Glomerular visceral epithelial cell (primary cell): Measurements from ENCODE around the gene UBE2QL1.

Experiments used
- DNase-seq: peaks from one replicate; pipeline ENCODE4 v3.0.0-alpha.2; 2016; ENCODE audit errors: extremely low spot score

Gene UBE2QL1

DNA sequence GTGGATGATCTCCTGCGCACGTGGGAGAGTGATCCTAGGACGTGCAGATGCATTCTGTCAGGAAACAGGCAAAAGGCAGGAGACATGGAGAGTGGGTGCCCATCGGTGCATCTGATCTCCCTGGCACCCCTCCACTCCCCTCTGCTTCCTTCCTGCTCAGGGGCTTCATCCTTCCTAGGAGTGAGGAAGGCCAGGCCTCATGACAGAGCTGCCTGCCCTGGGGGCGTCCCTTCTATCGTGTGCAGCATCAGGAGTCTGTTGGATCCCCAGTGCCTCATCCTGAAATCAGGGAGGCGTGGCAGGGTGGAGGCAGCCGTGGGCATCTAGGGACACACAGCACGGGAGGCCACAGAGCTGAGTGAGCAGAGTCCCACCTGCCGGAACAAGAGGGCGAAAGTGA, 30.1 kb downstream of the UBE2QL1 start:
- DNase-seq = no peak

DNA sequence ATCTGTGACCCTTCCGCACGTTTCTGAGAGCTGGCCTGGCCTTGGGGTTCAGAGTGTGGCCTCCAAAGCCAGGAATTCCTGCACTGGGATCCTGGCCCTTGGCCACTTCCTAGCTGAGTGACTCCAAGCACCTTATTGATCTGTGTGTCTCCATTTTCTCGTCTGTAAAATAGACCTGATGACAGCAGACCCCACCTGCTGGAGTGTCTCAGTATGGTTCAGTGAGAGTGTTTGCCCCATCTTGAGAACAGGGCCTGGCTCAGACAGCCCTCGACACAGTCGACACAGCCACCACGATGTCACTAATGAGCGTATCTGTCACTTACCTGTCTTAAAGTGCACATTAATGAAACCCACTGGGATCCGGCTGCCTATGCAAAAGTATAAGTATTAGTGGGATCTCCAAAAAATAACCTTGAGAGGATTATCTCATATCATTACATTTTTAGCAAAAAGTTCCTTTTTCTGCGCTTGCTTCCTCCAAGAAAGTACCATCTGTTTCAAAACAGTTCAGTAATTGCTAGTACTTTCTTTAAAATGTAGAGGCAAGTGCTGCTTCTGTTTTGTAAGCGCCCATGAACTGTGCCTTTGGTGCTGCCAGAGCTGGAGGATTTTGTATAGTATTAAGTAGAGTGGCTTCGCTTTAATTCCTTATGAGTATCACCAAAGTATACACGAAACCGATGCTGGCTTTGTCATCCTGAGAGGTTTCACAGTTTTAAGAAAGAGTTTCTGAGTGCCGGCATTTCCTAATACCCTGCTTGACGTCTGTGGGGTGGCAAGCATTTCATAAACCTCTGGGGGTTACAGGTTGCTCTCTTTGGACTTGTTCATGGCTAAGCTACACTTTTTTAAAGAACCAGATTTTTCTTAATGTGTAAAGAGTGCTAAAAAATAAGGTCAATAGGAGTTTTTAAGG, 31.7 kb downstream of the UBE2QL1 start:
- DNase-seq = no peak

DNA sequence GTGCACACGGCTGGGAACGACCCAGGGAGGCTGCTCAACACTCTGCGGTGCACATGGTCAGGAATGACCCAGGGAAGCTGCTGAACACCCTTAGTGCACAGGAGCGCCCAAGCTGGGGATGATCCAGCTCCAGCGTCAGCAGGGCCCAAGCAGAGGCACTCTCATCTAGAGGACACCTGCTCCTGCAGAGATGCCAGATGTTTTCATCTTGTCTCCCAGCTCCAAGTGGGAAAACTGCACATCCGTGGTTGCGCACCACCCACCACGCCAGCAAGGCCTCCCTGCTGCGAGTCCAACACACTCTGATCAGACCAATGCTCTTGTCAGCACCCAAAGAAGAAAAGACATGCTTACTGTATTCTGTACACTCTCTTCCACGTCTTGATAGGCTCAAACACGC, 34.1 kb downstream of the UBE2QL1 start:
- DNase-seq = no peak

DNA sequence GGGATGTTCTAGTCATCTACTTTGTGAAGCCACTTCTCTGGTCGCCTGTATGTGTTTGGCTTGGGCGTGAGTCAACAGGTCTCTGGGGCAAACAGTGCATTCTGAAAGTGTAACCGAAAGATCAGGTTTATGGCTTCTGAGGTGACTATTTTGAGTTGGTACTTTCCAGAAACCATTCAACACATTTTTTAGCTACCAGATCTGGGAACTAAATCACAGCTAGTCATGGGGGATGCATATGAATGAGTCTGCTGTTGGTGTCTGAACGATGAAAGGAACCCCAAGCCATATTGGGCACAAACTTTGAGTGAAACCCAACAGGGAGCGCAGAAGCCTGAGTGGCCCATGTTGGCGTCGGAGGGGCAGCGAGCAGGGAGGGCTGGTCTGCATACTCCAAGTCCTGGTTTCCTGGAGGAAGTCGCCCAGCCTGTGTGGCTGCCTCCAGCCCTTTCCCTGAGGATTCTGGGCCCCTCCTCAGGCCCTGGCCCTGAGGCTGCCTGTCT, 35.3 kb downstream of the UBE2QL1 start:
- DNase-seq = no peak

DNA sequence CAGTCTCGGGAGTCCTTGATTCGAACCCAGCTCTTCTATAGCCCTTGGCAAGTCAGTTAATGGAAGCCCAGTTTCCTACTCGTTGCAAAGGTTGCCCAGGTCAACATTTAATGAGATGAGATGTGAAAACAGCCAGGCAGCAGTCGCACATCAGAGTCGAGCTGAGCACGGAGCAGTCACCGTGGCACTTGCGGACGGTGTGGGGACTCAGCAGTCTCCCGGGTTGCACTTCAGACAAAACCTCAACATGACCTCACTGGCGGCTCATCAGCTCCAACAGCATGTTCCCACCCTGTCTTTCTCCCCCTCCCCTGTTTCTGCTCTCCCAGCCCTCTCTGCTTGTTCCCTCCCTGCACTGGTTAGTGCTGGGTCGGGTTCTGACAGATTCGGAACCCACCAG, 35.8 kb downstream of the UBE2QL1 start:
- no peak for DNase-seq

DNA sequence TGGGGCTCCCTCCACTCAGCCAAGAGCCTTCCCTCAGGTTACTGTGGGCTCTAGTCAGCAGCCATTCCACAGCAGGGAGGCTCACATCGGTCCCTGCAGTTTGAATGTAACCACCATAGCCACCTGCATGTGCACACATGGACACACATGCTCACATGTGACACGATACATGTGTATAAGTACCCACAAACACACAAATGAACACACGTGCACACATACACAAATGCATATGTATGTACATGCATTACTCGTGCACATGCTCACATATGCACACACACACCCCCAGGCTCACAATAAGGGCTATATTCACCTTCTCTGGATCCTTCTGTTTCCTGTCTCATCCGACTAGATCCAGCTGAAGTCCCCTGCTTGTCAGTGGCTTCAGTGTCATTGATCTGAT, 36.2 kb downstream of the UBE2QL1 start:
- no peak for DNase-seq

DNA sequence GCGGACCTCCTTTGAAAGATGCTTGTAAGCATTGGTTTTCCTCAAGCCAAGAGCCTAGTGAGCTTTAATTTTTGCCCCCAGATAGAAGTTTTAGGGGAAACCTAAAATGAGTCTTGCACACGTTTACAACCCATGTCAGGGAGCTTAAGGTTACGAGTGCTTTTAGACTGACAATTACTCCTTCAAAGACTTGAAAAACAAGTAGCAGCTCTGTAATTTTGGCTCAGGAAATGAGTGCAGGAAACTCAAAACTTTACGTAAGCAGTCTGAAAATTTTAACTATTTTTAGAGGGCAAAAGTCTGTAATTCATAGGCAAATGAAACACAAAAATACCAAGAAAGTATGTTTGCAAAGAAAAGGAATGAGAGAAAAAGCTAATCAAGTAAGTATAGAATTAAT, 36.8 kb downstream of the UBE2QL1 start:
- DNase-seq = no peak

DNA sequence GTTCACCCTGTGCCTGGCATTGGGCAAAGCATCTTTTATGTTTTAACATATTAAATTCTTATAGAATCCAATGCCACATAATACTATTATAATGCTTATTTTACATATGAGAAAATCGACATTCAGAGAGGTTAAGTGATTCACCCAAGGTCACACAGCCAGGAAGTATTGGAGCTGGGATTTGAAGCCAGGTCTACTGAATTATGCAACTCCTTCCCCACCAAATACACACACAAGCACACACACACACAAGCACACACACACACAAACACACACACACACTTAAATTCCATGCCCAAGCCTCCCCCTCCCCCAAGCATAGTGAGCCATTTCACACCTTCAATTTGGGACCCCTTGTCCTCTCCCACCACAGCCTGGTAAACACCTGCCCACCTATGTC, 37.4 kb downstream of the UBE2QL1 start:
- no peak for DNase-seq

DNA sequence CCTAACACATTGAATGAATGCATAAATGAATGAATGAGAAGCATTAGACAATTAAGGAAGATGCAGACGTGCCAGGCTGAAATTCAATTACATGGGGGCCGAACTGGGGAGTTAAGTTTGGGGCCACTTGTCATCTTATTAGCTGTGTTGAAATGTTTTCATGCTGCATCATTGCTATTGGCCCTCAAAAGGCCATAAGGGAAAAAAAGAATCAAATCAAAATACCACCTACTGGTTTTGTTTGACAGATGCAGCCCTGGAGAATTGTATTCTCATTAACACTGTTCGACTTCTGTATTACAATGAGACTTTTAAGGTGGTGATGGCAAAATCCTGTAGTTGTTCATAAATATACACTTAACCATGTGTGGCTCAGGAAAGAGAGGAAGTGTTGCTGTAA, 38.4 kb downstream of the UBE2QL1 start:
- DNase-seq = no peak

DNA sequence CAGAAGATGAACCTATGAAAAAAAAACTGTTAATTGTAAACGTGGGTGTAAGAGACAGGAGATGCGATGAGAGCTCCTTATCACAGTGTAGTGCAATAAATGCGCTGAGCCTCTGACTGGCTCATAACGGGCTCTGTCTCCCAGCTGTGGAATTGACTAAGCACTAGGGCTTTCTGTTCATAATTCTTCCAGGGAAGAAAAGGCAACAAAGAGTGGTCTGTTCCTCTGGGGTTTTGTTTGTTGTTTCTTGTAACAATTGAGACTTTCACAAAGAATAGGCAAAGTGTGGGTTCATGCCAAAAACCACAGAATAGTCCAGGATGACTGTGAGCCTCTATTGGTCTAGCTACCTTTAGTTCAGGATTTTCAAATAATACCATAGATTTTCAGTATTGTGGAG, 39.4 kb downstream of the UBE2QL1 start:
- DNase-seq = no peak

DNA sequence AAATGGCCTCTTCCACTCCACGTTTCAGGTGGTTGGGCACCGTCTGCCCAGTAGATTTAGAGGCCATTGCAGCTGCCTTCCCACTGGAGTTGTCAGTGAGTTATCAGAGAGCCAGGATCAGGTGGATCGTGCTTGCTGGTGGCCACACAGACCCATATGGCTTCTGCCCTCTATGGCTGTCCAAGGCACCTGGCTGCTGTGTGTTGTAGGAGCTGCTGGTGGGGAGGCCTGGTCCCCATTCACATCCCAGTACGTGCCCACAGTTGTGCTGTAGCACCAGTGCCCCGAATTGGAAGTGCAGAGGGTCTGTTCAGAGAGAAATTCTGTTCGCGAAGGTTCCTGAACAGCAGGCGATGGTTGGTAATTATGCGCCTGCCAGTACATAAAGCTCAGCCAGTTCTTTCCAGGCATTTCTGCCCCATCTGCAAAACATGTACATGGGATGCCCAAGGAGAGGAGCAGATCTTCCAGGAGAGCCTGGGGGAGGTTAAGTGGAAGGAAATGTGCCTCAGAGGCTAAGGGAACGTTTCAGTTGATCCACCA, 41.1 kb downstream of the UBE2QL1 start:
- no peak for DNase-seq

DNA sequence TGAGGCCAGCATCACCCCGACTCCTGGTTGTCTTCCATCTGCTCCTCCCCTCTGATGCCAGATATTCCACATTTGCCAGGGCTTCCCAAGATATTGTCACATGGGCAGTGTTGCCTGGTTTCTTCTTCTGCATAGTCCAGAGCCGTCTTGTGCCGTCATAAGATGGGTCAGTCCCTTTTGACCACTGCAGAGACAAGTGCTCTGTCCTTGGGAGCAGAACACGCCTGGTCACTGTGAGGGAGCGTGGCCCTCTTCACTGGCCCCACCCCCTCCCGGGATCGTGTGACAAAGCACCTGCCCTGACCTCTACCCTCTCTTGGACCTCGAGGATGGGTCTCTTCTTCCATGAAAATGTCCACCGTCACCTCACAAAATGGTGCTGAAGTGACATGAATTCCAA, 41.6 kb downstream of the UBE2QL1 start:
- no peak for DNase-seq

DNA sequence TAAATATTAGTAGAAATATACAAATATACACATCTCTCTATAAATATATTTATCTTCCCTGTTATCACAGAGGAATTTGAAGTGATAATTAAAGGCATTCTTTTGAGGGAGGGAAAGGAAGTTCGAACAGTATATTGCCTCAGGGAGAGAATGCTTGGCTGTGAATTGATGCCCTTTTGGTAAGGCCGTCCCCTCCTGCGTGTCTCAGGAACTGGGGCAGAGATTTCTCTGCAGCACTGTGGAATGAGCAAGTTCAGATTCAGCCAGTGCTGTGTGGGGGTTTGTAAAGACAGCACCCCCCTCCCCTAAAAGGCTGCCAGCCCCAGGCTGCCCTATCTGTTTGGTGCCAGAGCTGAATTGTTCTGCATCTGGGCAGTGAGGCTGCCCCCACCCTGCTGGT, 42.0 kb downstream of the UBE2QL1 start:
- DNase-seq = no peak

DNA sequence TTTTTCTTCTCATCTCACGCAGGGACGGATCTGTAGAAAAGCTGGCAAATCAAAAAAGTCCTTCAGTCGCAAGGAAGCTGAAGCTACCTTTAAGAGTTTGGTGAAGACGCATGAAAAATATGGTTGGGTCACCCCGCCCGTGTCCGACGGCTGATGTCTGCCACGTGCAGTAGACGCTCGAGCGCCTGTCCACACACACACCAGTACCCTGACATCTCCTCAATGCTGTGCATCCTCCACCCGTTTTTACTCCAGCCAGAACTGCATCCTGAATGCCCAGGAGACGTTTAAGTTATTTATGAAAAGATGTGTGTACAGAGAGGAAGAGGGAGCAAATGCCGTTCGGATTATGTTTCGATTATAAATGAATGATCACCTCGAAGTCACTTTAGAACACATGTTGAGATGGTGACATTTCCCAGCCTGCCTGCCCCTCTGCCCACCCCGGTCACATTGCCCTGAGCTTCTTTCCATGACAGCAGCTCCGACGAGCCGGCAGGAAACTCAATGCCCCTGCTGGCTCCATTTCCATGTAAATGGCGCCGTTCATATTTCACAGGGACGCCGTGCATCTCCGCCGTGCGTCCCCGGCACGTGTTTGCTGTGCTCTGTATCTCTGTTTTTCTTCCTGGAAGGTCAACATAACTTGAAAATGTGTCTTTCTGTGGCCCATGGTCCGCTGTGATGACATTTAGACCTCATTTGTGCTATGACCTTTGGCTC, 42.7 kb downstream of the UBE2QL1 start:
- no peak for DNase-seq

DNA sequence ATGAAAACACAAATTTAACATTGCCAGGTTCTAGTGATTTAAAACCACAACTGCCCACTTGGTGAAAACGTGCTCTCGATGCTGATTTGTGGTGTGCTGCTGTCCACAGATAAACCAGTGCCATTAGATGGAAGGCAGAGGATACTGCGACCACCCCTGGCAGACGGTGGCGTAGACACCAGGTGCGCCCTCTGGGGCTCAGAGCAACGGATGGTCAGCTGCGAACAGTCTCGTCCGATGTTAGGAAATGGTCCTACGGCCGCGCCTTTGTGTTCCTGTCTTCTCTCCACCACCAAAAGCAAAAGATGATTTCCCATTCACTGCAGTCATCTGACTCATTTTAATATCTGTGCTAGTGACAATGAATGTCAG, 43.2 kb downstream of the UBE2QL1 start:
- DNase-seq = no peak

DNA sequence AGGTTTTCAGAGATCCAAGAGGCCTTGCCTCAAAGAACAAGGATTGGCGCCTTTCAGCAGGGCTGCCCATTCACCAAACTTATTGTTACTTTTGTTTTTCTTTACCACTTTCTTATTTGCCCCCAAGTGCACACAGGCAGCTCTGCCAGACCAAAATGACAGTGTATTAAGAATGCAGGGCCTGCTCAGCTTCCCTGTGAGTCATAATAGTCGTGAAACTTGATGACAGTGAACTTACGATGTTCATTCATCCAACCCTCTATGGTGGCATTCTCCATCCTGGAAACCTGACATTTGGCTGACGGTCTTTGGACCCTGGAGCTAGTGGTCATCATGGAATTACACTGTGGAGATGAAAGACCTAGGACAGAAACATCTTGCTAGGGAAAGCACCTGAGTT, 44.3 kb downstream of the UBE2QL1 start:
- no peak for DNase-seq

DNA sequence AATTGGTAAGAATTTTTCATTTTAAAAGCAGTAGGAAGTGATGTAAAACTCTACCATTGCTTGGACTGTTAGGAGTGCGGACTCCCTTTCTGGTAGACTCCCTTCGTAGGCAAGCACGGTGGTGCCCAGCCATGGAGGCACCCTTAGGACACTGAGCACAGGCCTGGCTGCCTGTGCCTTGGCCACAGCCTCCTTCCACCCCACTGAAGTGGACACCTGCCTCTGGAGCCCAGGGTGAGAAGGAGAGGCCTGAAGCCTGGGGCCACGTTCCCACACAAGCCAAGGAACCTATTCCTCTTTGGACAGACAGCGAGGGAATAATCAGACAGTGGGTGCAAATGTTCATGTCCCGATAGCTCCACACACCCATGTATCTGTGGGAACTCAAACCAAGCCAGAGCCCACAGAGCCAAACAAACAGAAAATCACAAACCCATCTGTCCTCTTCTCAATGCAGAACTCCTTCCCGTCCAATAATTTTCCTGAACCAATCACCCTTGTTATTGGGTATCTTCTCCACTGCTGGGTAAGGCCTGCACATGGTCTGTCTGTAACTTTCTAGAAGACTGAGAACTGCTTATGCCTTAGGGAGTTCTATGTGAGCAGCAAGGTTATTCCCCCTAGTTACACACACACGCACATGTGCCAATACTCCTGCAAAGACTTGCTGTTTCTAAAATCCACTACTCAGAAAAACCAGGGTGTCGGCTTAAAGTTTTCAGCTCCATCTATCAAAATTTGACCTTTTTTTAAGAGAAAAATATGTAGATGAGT, 45.2 kb downstream of the UBE2QL1 start:
- DNase-seq = no peak

DNA sequence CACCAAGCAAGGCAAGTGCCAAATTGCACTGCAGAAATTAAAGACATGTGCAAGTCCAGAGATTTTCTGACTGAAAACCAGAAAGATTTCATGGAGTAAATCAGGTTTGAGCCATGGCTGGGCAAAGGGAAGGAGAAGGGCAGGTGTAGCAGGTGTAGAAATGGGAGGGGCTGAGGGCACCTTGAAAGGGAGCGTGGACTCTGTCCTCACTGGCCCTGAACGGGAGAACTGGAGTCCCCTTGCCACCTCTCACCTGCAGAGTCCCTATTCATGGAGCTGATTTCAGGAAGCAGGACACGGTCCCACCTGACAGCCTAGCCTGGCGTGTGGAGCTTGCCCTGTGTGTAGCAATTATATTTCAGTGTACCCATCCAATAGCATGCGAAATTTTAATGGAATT, 46.3 kb downstream of the UBE2QL1 start:
- DNase-seq = no peak

DNA sequence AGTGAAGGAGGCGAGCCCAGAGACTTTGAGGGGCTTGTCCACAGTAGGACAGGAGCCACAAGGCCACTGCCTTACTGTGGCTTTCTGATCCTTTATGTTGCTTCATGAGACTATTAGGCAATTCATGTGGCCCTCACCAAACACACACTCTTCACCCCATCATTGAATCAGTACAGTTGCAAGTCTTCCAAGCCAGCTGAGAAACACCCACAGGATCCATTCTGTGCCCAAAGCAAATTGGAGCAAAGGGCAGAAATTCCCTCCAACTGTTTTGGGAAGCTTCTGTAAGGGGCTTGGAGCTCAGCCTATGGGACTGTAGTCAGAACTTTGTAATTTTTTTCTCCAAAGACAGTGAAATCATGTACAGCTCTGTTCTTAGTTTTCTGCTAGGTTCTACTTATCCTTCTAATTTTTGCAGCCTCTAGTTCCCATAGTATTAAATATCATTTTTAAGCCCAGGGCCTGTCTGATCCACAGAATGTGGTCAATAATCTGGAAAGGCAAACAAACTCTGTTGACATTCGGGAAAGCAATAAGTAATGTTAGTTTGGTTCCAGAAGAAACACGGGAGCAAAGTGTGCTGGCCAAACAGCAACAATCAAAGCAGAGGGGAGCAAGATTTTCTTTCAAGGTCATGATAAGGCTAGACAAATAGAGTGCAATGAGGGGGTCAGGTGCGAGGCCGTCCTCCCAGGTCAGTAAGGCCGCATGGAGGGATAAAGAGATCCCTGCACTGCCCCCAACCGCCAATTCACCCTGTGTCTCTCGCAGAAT, 47.0 kb downstream of the UBE2QL1 start:
- no peak for DNase-seq

DNA sequence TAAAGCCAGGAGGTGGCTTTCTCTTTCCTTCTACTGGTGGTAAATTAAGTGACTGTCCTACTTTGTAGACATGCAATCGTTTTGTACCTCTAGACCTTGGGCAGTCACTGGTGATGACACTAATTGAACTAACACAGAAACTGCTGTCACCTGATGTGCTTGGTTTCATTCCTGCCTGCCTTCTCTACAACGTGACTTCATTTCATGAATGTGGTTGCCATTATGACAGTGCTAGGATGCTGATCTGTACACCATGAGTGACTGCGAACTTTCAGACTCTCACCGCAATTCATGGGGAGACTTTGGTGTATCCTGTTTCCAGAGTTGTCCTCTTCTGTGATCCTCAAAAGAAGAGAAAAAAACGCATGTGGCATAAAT, 47.5 kb downstream of the UBE2QL1 start:
- no peak for DNase-seq

DNA sequence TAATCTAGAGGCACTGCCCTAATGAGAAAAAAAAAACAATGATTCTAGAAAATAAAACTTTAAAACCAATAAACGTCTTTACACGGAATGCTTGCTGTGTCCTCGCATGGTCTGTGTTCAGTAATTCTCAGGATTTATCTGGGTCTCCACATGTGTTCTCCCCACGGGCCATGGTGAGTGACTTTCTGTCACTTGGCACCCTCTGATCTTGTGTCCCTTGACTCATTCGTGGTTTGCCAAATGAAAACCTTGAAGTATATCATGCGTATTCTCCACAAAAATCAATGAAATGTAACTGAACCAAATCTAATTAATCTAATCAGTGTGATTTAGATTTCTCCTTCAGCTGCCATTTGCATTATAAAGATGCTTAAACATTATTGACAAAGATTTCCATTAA, 48.0 kb downstream of the UBE2QL1 start:
- DNase-seq = no peak
